Measurements from ENCODE around the gene IGSF8. TPM values are rescaled to one million over a fixed set of nuclear protein-coding genes. Genes with fewer than 3 reads are reported as not detected.
"Not testable (repeated sequence)": the region's sequence is repeated elsewhere in the genome, so short reads cannot be mapped to it uniquely, and the experiment has no call there.

IGSF8 gene
- total RNA-seq, 1 experiment from 2014 or later, result 35.6 TPM

- Histone ChIP-seq H3K27ac (ENCODE audit: low read depth, low read length) (no peak overlapping the region), H2AFZ (ENCODE audit: low read depth, low read length, poor library complexity, severe bottlenecking) (no peak overlapping the region), H3K4me2 (ENCODE audit: low read length) (no peak overlapping the region), H4K20me1 (ENCODE audit: insufficient read depth) (no peaks in the 10 kb centered on the region), H3K9me2 (ENCODE audit: insufficient read depth) (no peaks in the 10 kb centered on the region), H3K4me3 (replicated peaks in 1 of 2; ENCODE audit: low read depth in 1 of 2, low read length in 2 of 2) (no peak overlapping the region), H3K4me1 (ENCODE audit: control insufficient read depth in 1 of 2, insufficient read depth in 2 of 2, low read length in 2 of 2) (peaks cover 3 to 13% of the 10 kb centered on the region in 2 experiments; a peak in 2 of 4 replicates), H3K27me3 (ENCODE audit: insufficient read depth, low read length) (no peaks in the 10 kb centered on the region), H3K9ac (ENCODE audit: low read length) (no peak overlapping the region), H3K79me2 (ENCODE audit: insufficient read depth, low read length) (no peaks in the 10 kb centered on the region), H3K36me3 (ENCODE audit: control insufficient read depth in 1 of 2, insufficient read depth in 2 of 2, low read length in 2 of 2) (no peaks in the 10 kb centered on the region), H3K9me3 (ENCODE audit: control insufficient read depth in 1 of 2, insufficient read depth in 1 of 2, low read depth in 1 of 2, low read length in 2 of 2) (no peaks in the 10 kb centered on the region)
- TF ChIP-seq SP1 (IDR thresholded peaks at IDR 0.05; ENCODE audit: low read depth) (no peak), EZH2 (IDR thresholded peaks at IDR 0.05) (no peak), POLR2AphosphoS5 (IDR thresholded peaks at IDR 0.05; ENCODE audit: low read depth, low read length) (no peak), CEBPB (IDR thresholded peaks at IDR 0.05; ENCODE audit: low read depth) (no peak), TCF7L2 (IDR thresholded peaks at IDR 0.05; ENCODE audit: borderline replicate concordance, extremely low read depth, insufficient read depth, insufficient read length) (no peak), RAD21 (IDR thresholded peaks at IDR 0.05; ENCODE audit: low read depth) (no peak)
- ChIA-PET POLR2A (no interaction called here), RAD21 (ENCODE audit: low non-redundant PET in 1 of 2, low total read pairs in 2 of 2, uncharacterized antibody in 2 of 2, unreplicated experiment in 2 of 2) (no interaction called here), CTCF (no interaction called here)
- ATAC-seq (no peak), DNase-seq (ENCODE audit: low read depth, low spot score) (no peak)
- intact Hi-C loops (cut with micrococcal nuclease), result no loop called here
- no TSS peak for BruUV-seq (replicated peaks)
Measured at GRCh38 chr1:160112357-160112756, 13.9 kb upstream of the IGSF8 start.

- intact Hi-C loops (cut with micrococcal nuclease); H3K9ac ChIP-seq (ENCODE audit: low read length); H3K36me3 ChIP-seq (ENCODE audit: control insufficient read depth in 1 of 2, insufficient read depth in 2 of 2, low read length in 2 of 2); H3K27ac ChIP-seq (ENCODE audit: low read depth, low read length); H3K4me2 ChIP-seq (ENCODE audit: low read length); RAD21 ChIA-PET (ENCODE audit: low non-redundant PET in 1 of 2, low total read pairs in 2 of 2, uncharacterized antibody in 2 of 2, unreplicated experiment in 2 of 2); H3K9me3 ChIP-seq (ENCODE audit: control insufficient read depth in 1 of 2, insufficient read depth in 1 of 2, low read depth in 1 of 2, low read length in 2 of 2); H3K4me3 ChIP-seq (replicated peaks in 1 of 2; ENCODE audit: low read depth in 1 of 2, low read length in 2 of 2); H3K9me2 ChIP-seq (ENCODE audit: insufficient read depth); ATAC-seq; BruUV-seq (replicated peaks); H2AFZ ChIP-seq (ENCODE audit: low read depth, low read length, poor library complexity, severe bottlenecking); H4K20me1 ChIP-seq (ENCODE audit: insufficient read depth); CTCF ChIA-PET; POLR2A ChIA-PET; H3K27me3 ChIP-seq (ENCODE audit: insufficient read depth, low read length); H3K79me2 ChIP-seq (ENCODE audit: insufficient read depth, low read length); DNase-seq (ENCODE audit: low read depth, low spot score); H3K4me1 ChIP-seq (ENCODE audit: control insufficient read depth in 1 of 2, insufficient read depth in 2 of 2, low read length in 2 of 2): not testable (repeated sequence)
Measured at GRCh38 chr1:160111462-160111861, 13.0 kb upstream of the IGSF8 start.
